ENCODE measurements around the gene DBET. TPM values are rescaled to one million over a fixed set of nuclear protein-coding genes. Genes with fewer than 3 reads are reported as not detected.
"Not testable (repeated sequence)": the region's sequence is repeated elsewhere in the genome, so short reads cannot be mapped to it uniquely, and the experiment has no call there.

DBET gene
- total RNA-seq, 4 donors from 2014 or later = not detected

DNA sequence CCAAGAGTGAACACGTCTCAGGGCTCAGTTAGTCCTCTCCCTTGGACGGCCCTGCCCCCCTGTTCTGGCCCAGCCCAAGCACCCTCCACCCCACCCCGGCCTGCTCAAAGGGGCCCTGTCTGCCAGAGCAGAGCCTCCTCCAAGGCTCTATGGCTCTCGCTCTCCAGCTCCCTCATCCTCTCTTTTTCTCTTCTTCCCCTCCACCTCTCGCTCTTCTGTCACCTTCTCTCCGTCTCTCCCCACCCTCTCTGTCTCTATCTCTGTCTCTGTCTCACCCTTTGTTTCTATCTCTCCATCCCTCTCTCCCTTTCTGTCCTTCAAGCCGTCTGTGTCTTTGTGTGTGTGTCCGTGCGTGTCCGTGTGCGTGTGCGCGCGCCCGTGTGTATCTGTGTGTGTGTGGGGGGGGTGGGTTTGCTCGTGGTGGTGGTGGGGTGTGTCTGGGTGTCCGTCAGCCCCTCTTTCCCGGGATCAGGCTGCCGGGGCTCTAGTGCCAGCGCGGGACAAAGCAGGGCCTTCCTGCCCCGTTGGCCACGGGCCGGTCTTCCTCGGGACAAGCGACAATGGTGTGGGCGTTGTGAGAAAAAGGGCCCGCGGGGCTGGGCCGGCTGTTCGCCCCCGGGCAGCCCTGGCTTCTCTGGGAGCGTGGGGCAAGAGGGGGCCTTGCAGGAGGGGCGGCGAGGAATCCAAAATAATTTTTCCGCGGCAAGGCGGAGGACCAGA, 45.9 kb upstream of the DBET start:
- DNase-seq (ENCODE audit: low spot score in 2 of 2) = no peak
- H3K4me3 ChIP-seq (ENCODE audit: low read depth, poor library complexity, severe bottlenecking) = no peak overlapping the region
- TF ChIP-seq CTCF (IDR thresholded peaks at IDR 0.05) = no peak
- TF ChIP-seq POLR2A (IDR thresholded peaks at IDR 0.05) = no peak
- intact Hi-C loops (cut with DNase I; ENCODE audit: low total_unique reads) = no loop called here
- WGBS, 2 donors = 8 to 11% methylated on average over 26 to 38 of the region's 38 CpGs

DNA sequence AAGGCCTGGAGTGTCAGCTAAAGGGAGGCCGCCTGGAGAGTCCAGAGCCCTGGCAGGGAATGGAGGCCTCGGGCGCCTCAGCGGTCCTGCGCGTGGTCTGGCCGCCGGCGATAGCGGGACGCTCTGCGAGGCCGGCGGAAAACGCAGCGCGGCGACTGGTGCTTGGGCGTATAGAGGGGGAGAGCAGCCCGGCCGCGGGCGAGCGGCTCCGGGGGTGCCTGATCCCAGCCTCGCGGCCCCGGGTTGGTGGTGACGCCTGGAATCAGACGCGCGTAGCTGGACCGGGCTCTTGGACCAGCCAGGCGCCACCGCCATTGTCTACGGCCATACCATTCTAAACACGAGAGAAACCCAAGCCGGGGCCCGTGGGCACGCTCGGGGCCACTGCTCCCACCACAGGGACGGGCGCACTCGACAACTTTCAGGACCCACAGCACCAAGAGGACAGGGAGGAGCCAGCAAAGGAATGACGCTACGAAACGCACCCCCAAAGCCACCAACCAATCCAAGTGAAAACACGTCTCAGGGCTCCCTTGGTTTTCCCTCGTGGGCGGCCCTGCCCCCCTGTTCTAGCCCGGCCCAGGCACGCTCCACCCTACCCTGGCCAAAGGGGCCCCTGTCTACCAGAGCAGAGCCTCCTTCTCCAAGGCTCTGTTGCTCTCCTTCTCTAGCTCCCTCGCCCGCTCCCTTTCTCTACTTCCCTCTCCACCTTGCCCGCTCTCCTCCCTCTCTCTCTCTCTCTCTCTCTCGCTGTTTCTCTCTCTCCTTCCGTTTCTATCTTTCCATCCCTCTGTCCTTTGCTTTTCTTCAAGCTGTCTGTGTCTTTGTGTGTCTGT, 45.1 kb upstream of the DBET start:
- intact Hi-C loops (cut with DNase I; ENCODE audit: low total_unique reads) = no loop called here
- DNase-seq (ENCODE audit: low spot score in 2 of 2) = no peak
- no peak overlapping the region for H3K4me3 ChIP-seq (ENCODE audit: low read depth, poor library complexity, severe bottlenecking)
- 3 to 16% methylated on average over 49 to 56 of the region's 57 CpGs for WGBS, 2 donors
- no peak for TF ChIP-seq CTCF (IDR thresholded peaks at IDR 0.05)
- no peak for TF ChIP-seq POLR2A (IDR thresholded peaks at IDR 0.05)

GRCh38 chr4:190019859-190020463, 44.3 kb upstream of the DBET start:
- DNase-seq (ENCODE audit: low spot score in 2 of 2); H3K4me3 ChIP-seq (ENCODE audit: low read depth, poor library complexity, severe bottlenecking); intact Hi-C loops (cut with DNase I; ENCODE audit: low total_unique reads): not testable (repeated sequence)
- WGBS, 2 donors = 16 to 28% methylated on average over 29 of the region's 29 CpGs

- 5 to 7% methylated on average over 35 to 52 of the region's 55 CpGs for WGBS, 2 donors
- TF ChIP-seq CTCF (IDR thresholded peaks at IDR 0.05) (no peak), POLR2A (IDR thresholded peaks at IDR 0.05) (no peak)
- DNase-seq (ENCODE audit: low spot score in 2 of 2) = peak in 1 of 2 donors; percentile 83
- intact Hi-C loops (cut with DNase I; ENCODE audit: low total_unique reads) = no loop called here
- no peak overlapping the region for H3K4me3 ChIP-seq (ENCODE audit: low read depth, poor library complexity, severe bottlenecking)
Observed at GRCh38 chr4:190020790-190021717, 43.2 kb upstream of the DBET start.

DNA sequence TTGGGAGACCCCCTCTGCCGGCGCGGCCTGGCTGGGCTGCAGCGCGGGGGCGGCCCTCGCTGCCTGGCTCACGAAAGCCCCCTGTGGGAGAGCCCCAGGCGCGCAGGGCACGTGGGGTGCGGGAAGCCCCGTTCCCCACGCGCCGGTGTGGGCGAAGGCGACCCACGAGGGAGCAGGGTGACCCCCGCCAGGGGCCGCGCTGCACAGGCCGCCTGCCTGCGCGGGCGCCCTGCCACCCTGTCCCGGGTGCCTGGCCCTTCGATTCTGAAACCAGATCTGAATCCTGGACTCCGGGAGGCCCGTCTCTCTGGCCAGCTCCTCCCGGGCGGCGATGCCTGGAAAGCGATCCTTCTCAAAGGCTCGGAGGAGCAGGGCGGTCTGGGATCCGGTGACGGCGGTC, 42.3 kb upstream of the DBET start:
- WGBS, 2 donors = 59% methylated on average over 20 of the region's 39 CpGs; no CpG with 5 or more reads in 1 of the 2 donors
- H3K4me3 ChIP-seq (ENCODE audit: low read depth, poor library complexity, severe bottlenecking); intact Hi-C loops (cut with DNase I; ENCODE audit: low total_unique reads); DNase-seq (ENCODE audit: low spot score in 2 of 2): not testable (repeated sequence)

GRCh38 chr4:190022614-190023281, 41.6 kb upstream of the DBET start:
- H3K4me3 ChIP-seq (ENCODE audit: low read depth, poor library complexity, severe bottlenecking); intact Hi-C loops (cut with DNase I; ENCODE audit: low total_unique reads): not testable (repeated sequence)
- peak in 1 of 2 donors; percentile 78 for DNase-seq (ENCODE audit: low spot score in 2 of 2)
- 29 to 48% methylated on average over 28 to 32 of the region's 47 CpGs for WGBS, 2 donors

GRCh38 chr4:190027156-190027555, 37.1 kb upstream of the DBET start, which contains the start of gene FRG2:
Gene FRG2, minus strand, starts transcription at chr4:190027256. Its CDS starts 52 bp downstream, at chr4:190027204.
- intact Hi-C loops (cut with DNase I; ENCODE audit: low total_unique reads); H3K4me3 ChIP-seq (ENCODE audit: low read depth, poor library complexity, severe bottlenecking); DNase-seq (ENCODE audit: low spot score in 2 of 2): not testable (repeated sequence)
- 61% methylated on average over 3 of the region's 10 CpGs; no CpG with 5 or more reads in 1 of the 2 donors for WGBS, 2 donors

DNA sequence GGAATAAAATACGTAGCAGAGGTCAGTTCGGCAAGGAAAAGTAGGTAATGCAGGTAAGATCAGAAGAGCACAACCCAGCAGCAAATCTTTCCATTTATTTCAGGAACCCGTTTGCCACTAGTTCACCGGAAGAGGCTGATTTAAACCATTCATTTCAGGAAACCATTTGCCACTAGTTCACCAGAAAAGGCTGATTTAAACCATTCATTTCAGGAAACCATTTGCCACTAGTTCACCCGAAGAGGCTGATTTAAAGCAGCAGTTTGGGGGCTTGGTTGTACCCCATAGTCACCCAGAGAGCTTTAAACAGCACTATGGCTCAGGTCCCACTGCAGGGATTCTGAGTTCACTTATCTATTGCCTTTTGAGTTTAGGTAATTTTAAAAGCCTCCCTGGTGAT, 33.0 kb upstream of the DBET start:
- WGBS, 2 donors = 44 to 71% methylated on average over 4 to 5 of the region's 5 CpGs
- DNase-seq (ENCODE audit: low spot score in 2 of 2); H3K4me3 ChIP-seq (ENCODE audit: low read depth, poor library complexity, severe bottlenecking); intact Hi-C loops (cut with DNase I; ENCODE audit: low total_unique reads): not testable (repeated sequence)

- intact Hi-C loops (cut with DNase I; ENCODE audit: low total_unique reads); DNase-seq (ENCODE audit: low spot score in 2 of 2); H3K4me3 ChIP-seq (ENCODE audit: low read depth, poor library complexity, severe bottlenecking): not testable (repeated sequence)
- WGBS, 2 donors = 3% methylated on average over 5 of the region's 39 CpGs; no CpG with 5 or more reads in 1 of the 2 donors
Observed at GRCh38 chr4:190037704-190038388, 26.5 kb upstream of the DBET start.
